ENCODE data around the gene PTPRN2.

PTPRN2 gene

GRCh38 chr7:158145370-158145769 is 442.3 kb downstream of the PTPRN2 start:
- DNase-seq: no peak

- no peak for DNase-seq
Measured at GRCh38 chr7:158143196-158144120, 444.2 kb downstream of the PTPRN2 start.

- no peak for DNase-seq
Measured at GRCh38 chr7:158142657-158143056, 445.0 kb downstream of the PTPRN2 start.

GRCh38 chr7:158141806-158142518 is 445.7 kb downstream of the PTPRN2 start:
- no peak for DNase-seq

- DNase-seq: no peak
Measured at GRCh38 chr7:158141221-158141582, 446.4 kb downstream of the PTPRN2 start.

- DNase-seq: no peak
Measured at GRCh38 chr7:158140538-158141220, 446.9 kb downstream of the PTPRN2 start.

GRCh38 chr7:158139499-158139898 is 448.1 kb downstream of the PTPRN2 start:
- DNase-seq: no peak

- no peak for DNase-seq
Measured at GRCh38 chr7:158138329-158138597, 449.4 kb downstream of the PTPRN2 start.

- DNase-seq: no peak
Measured at GRCh38 chr7:158137516-158138328, 449.9 kb downstream of the PTPRN2 start.

GRCh38 chr7:158135931-158136330 is 451.7 kb downstream of the PTPRN2 start:
- DNase-seq: no peak

GRCh38 chr7:158134824-158135223 is 452.8 kb downstream of the PTPRN2 start:
- no peak for DNase-seq

GRCh38 chr7:158133515-158134271 is 453.9 kb downstream of the PTPRN2 start:
- no peak for DNase-seq

GRCh38 chr7:158133057-158133456 is 454.6 kb downstream of the PTPRN2 start:
- DNase-seq: no peak

GRCh38 chr7:158130023-158130409 is 457.6 kb downstream of the PTPRN2 start:
- no peak for DNase-seq

GRCh38 chr7:158129037-158130022 is 458.3 kb downstream of the PTPRN2 start:
- DNase-seq: no peak

GRCh38 chr7:158128572-158128971 is 459.1 kb downstream of the PTPRN2 start:
- no peak for DNase-seq

GRCh38 chr7:158127241-158127640 is 460.4 kb downstream of the PTPRN2 start:
- no peak for DNase-seq

- DNase-seq: no peak
Measured at GRCh38 chr7:158126661-158127060, 461.0 kb downstream of the PTPRN2 start.

GRCh38 chr7:158125721-158126120 is 461.9 kb downstream of the PTPRN2 start:
- no peak for DNase-seq

GRCh38 chr7:158125091-158125490 is 462.5 kb downstream of the PTPRN2 start:
- no peak for DNase-seq

GRCh38 chr7:158124671-158125079 is 462.9 kb downstream of the PTPRN2 start:
- no peak for DNase-seq

Data from effector CD4-positive, alpha-beta T cell (primary cell).